ENCODE data around the gene LSS. TPM values are rescaled to one million over a fixed set of nuclear protein-coding genes. Genes with fewer than 3 reads are reported as not detected.

The LSS gene
- total RNA-seq, 1 experiment from 2014 or later: 130 TPM

GRCh38 chr21:46229923-46230260 lies 1.3 kb upstream of the LSS start:
- peak overlapping the region; percentile 62 for H3K4me3 ChIP-seq (ENCODE audit: low read depth, low read length, poor library complexity, severe bottlenecking)
- no peaks in the 10 kb centered on the region for H3K9me3 ChIP-seq (ENCODE audit: low read depth, low read length, poor library complexity, severe bottlenecking)
- CTCF ChIA-PET: no interaction called here
- no peaks in the 10 kb centered on the region for H3K27me3 ChIP-seq (replicated peaks; ENCODE audit: insufficient read depth, low read depth, low read length, poor library complexity)
- intact Hi-C loops (cut with micrococcal nuclease; ENCODE audit: unreplicated experiment): loop anchor here (5.0 kb wide), 2 partner anchors 92 to 258 kb away; partner anchors contain the start of genes C21orf58 and PCNT
- peaks cover 18% of the 10 kb centered on the region for H3K4me1 ChIP-seq (ENCODE audit: insufficient read depth, low read length, poor library complexity, severe bottlenecking)
- peak overlapping the region; percentile 87 for H3K27ac ChIP-seq (ENCODE audit: low read depth, low read length, poor library complexity, severe bottlenecking)
- BruUV-seq (replicated peaks): no TSS peak
- POLR2A ChIA-PET (ENCODE audit: low non-redundant PET): no interaction called here
- TF ChIP-seq, protein P1, sequence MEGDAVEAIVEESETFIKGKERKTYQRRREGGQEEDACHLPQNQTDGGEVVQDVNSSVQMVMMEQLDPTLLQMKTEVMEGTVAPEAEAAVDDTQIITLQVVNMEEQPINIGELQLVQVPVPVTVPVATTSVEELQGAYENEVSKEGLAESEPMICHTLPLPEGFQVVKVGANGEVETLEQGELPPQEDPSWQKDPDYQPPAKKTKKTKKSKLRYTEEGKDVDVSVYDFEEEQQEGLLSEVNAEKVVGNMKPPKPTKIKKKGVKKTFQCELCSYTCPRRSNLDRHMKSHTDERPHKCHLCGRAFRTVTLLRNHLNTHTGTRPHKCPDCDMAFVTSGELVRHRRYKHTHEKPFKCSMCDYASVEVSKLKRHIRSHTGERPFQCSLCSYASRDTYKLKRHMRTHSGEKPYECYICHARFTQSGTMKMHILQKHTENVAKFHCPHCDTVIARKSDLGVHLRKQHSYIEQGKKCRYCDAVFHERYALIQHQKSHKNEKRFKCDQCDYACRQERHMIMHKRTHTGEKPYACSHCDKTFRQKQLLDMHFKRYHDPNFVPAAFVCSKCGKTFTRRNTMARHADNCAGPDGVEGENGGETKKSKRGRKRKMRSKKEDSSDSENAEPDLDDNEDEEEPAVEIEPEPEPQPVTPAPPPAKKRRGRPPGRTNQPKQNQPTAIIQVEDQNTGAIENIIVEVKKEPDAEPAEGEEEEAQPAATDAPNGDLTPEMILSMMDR (conservative IDR thresholded peaks at IDR 0.05; ENCODE audit: low read depth, low read length): no peak
- no peak for TF ChIP-seq EZH2 (IDR thresholded peaks at IDR 0.05; ENCODE audit: borderline replicate concordance, low read depth, low read length, poor library complexity, severe bottlenecking)
- DNase-seq (ENCODE audit: low spot score): no peak
- H3K36me3 ChIP-seq (ENCODE audit: insufficient read depth, low read length, poor library complexity, severe bottlenecking): peaks cover 38% of the 10 kb centered on the region

DNA sequence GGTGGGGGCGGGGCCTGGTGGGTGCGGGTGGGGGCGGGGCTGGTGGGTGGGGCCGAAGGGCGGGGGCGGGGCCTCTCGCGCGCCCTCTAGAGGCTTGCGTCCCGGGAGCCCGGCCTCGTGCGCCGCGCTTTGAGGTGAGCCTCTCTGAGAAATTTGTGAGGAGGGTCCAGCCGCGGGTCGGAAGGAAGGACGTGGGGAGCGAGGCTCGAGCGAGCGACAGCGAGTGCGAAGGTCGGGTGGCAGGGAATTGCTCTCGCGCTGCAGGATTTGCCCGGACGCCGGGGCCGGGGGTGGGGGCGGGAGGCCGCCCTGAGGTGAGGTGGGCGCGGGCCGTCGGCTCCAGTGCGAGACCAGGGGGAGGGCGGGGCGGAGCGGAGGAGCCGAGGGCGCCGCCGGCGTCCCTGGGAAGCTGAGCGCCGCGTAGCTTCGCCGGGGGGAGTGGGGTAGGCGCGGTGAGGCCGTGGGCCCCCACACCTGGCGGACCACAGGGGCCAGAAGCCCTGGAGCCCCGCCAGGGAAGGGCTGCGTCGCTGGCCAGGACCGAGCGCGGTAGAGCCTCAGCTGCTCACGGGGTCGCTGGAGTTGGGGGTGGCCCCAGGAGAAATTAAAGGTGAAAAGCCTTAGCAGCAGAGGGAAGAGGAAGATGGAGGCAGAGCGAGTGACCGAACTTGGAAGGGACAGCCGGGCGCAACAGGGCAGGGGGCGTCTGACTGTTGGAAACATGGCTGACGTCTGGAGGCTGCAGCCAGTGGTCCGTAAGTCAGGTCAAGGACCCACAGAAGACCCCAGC lies 754 bp upstream of the LSS start:
- peaks cover 18% of the 10 kb centered on the region for H3K4me1 ChIP-seq (ENCODE audit: insufficient read depth, low read length, poor library complexity, severe bottlenecking)
- peak overlapping the region; percentile 62 for H3K4me3 ChIP-seq (ENCODE audit: low read depth, low read length, poor library complexity, severe bottlenecking)
- DNase-seq (ENCODE audit: low spot score): no peak
- H3K36me3 ChIP-seq (ENCODE audit: insufficient read depth, low read length, poor library complexity, severe bottlenecking): peaks cover 32% of the 10 kb centered on the region
- intact Hi-C loops (cut with micrococcal nuclease; ENCODE audit: unreplicated experiment): loop anchor here (5.0 kb wide), 2 partner anchors 93 to 257 kb away; partner anchors contain the start of genes C21orf58 and PCNT
- CTCF ChIA-PET: interaction anchor here (0.7 to 0.8 kb wide), 2 partner anchors 57 to 86 kb away, joined by 3 to 4 read pairs; partner anchors contain the start of gene YBEY
- no TSS peak for BruUV-seq (replicated peaks)
- no peaks in the 10 kb centered on the region for H3K27me3 ChIP-seq (replicated peaks; ENCODE audit: insufficient read depth, low read depth, low read length, poor library complexity)
- H3K27ac ChIP-seq (ENCODE audit: low read depth, low read length, poor library complexity, severe bottlenecking): peak overlapping the region; percentile 87
- no peaks in the 10 kb centered on the region for H3K9me3 ChIP-seq (ENCODE audit: low read depth, low read length, poor library complexity, severe bottlenecking)
- POLR2A ChIA-PET (ENCODE audit: low non-redundant PET): no interaction called here
- TF ChIP-seq, protein P1 (conservative IDR thresholded peaks at IDR 0.05; ENCODE audit: low read depth, low read length): peak; percentile 61
- TF ChIP-seq EZH2 (IDR thresholded peaks at IDR 0.05; ENCODE audit: borderline replicate concordance, low read depth, low read length, poor library complexity, severe bottlenecking): no peak

GRCh38 chr21:46227811-46228344 lies 696 bp downstream of the LSS start:
- no TSS peak for BruUV-seq (replicated peaks)
- Histone ChIP-seq H3K4me3 (ENCODE audit: low read depth, low read length, poor library complexity, severe bottlenecking) (peak overlapping the region; percentile 92), H3K36me3 (ENCODE audit: insufficient read depth, low read length, poor library complexity, severe bottlenecking) (peaks cover 25% of the 10 kb centered on the region), H3K27me3 (replicated peaks; ENCODE audit: insufficient read depth, low read depth, low read length, poor library complexity) (no peaks in the 10 kb centered on the region), H3K9me3 (ENCODE audit: low read depth, low read length, poor library complexity, severe bottlenecking) (no peaks in the 10 kb centered on the region), H3K27ac (ENCODE audit: low read depth, low read length, poor library complexity, severe bottlenecking) (peak overlapping the region; percentile 85), H3K4me1 (ENCODE audit: insufficient read depth, low read length, poor library complexity, severe bottlenecking) (peaks cover 18% of the 10 kb centered on the region)
- no peak for TF ChIP-seq EZH2 (IDR thresholded peaks at IDR 0.05; ENCODE audit: borderline replicate concordance, low read depth, low read length, poor library complexity, severe bottlenecking)
- TF ChIP-seq, protein P1 (conservative IDR thresholded peaks at IDR 0.05; ENCODE audit: low read depth, low read length): no peak
- intact Hi-C loops (cut with micrococcal nuclease; ENCODE audit: unreplicated experiment): loop anchor here (5.0 kb wide), 2 partner anchors 94 to 256 kb away; partner anchors contain the start of genes C21orf58 and PCNT
- ChIA-PET CTCF (interaction anchor here (0.6 kb wide), 3 partner anchors 32 to 582 kb away, joined by 3 to 4 read pairs (median 3); no protein-coding TSS in a partner anchor), POLR2A (ENCODE audit: low non-redundant PET) (no interaction called here)
- DNase-seq (ENCODE audit: low spot score): no peak
